Loucy (cell line): Measurements from ENCODE around the gene TYRO3.

Source experiments
- H2AFZ ChIP-seq: fragments of 200-600 bp; sonication (generic); 2 replicates; pipeline ENCODE4 v1.6.0; 2016; ENCODE audit warnings: antibody characterized with exemption, mild to moderate bottlenecking, low read length, moderate library complexity
- H3F3A ChIP-seq: fragments of 200-600 bp; 2 replicates; pipeline ENCODE4 v1.6.0; 2016; ENCODE audit warnings: antibody characterized with exemption, low read depth, mild to moderate bottlenecking
- H3K27me3 ChIP-seq: fragments of 200-600 bp; sonication (generic); 2 replicates; pipeline ENCODE4 v1.6.1; 2014; ENCODE audit warnings: low read length, mild to moderate bottlenecking; ENCODE audit not compliant: insufficient read depth, poor library complexity, severe bottlenecking
- H3K36me3 ChIP-seq: fragments of 200-600 bp; sonication (generic); 2 replicates; pipeline ENCODE4 v1.6.1; 2016; ENCODE audit warnings: low read length; ENCODE audit not compliant: insufficient read depth
- H3K4me1 ChIP-seq: fragments of 200-600 bp; sonication (generic); 2 replicates; pipeline ENCODE4 v1.5.1; 2014; ENCODE audit warnings: low read length, mild to moderate bottlenecking; ENCODE audit not compliant: insufficient read depth, poor library complexity, severe bottlenecking
- H3K4me2 ChIP-seq: fragments of 200-600 bp; sonication (generic); 2 replicates; pipeline ENCODE4 v1.6.0; 2014; ENCODE audit warnings: antibody characterized with exemption, low read length, low read depth, mild to moderate bottlenecking; ENCODE audit not compliant: poor library complexity, severe bottlenecking
- H3K4me3 ChIP-seq: fragments of 200-600 bp; sonication (generic); 2 replicates; pipeline ENCODE4 v1.5.1; 2014; ENCODE audit warnings: low read length, mild to moderate bottlenecking, mixed read lengths; ENCODE audit not compliant: poor library complexity, severe bottlenecking
- H3K79me2 ChIP-seq: fragments of 200-600 bp; sonication (generic); 2 replicates; pipeline ENCODE4 v1.6.1; 2014; ENCODE audit warnings: low read length; ENCODE audit not compliant: insufficient read depth
- H3K9ac ChIP-seq: fragments of 200-600 bp; sonication (generic); 2 replicates; pipeline ENCODE4 v1.6.0; 2014; ENCODE audit warnings: mild to moderate bottlenecking, low read depth, low read length, moderate library complexity; ENCODE audit not compliant: poor library complexity, severe bottlenecking
- H3K9me2 ChIP-seq: fragments of 200-600 bp; sonication (generic); replicated peaks from 2 replicates; pipeline ENCODE4 v1.6.1; 2016; ENCODE audit warnings: low read depth, low read length, mixed read lengths
- H3K9me3 ChIP-seq: fragments of 200-600 bp; sonication (generic); 2 replicates; pipeline ENCODE4 v1.6.1; 2014; ENCODE audit warnings: mild to moderate bottlenecking, antibody characterized with exemption, low read length, low read depth; ENCODE audit not compliant: insufficient read depth
- H4K20me1 ChIP-seq: fragments of 200-600 bp; sonication (generic); 2 replicates; pipeline ENCODE4 v1.6.0; 2014; ENCODE audit warnings: antibody characterized with exemption, low read length, mild to moderate bottlenecking; ENCODE audit not compliant: insufficient read depth, poor library complexity, severe bottlenecking
- CTCF ChIP-seq: fragments of 200-600 bp; sonication (generic); conservative IDR thresholded peaks from 2 replicates; pipeline ENCODE4 v1.5.1; 2014; ENCODE audit warnings: mild to moderate bottlenecking, antibody characterized with exemption, low read length
- EZH2phosphoT487 ChIP-seq: fragments of 200-600 bp; IDR thresholded peaks from 2 replicates; pipeline ENCODE4 v1.6.1; 2018; ENCODE audit warnings: antibody characterized with exemption, mild to moderate bottlenecking, moderate library complexity, borderline replicate concordance

TYRO3 gene

GRCh38 chr15:41606997-41607396 is 48.0 kb downstream of the TYRO3 start:
- Histone ChIP-seq H3K9ac (no peak overlapping the region), H3K36me3 (no peaks in the 10 kb centered on the region), H3K4me2 (no peak overlapping the region), H3K79me2 (no peaks in the 10 kb centered on the region), H3K27me3 (no peaks in the 10 kb centered on the region), H3K4me3 (no peak overlapping the region), H4K20me1 (no peaks in the 10 kb centered on the region), H3K4me1 (peaks cover 7% of the 10 kb centered on the region), H3K9me3 (no peaks in the 10 kb centered on the region), H3F3A (no peaks in the 10 kb centered on the region), H2AFZ (no peak overlapping the region), H3K9me2 (no peaks in the 10 kb centered on the region)
- no peak for TF ChIP-seq CTCF
- TF ChIP-seq EZH2phosphoT487: no peak

DNA sequence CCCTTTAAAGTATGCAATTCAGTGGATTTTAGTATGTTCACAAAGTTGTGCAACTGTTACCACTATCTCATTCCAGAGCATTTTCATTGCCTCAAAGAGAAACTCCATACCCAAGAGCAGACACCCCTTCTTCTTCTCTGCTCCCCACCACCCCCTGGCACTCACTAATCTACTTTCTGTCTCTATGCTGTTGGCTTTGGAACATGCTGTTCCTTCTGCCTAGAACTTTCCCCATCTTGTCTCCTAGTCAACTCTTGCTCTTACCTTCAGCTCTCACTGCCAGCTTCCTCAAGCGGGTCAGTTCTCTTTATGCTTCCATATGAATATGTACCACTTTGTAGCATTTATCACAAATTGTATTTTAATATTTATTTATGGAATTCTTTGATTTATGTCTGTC is 50.1 kb downstream of the TYRO3 start:
- Histone ChIP-seq H3K4me3 (no peak overlapping the region), H3K9me2 (no peaks in the 10 kb centered on the region), H3F3A (no peaks in the 10 kb centered on the region), H4K20me1 (no peaks in the 10 kb centered on the region), H3K4me2 (no peak overlapping the region), H2AFZ (no peak overlapping the region), H3K4me1 (peaks cover 4% of the 10 kb centered on the region), H3K9ac (no peak overlapping the region), H3K79me2 (no peaks in the 10 kb centered on the region), H3K27me3 (no peaks in the 10 kb centered on the region), H3K9me3 (no peaks in the 10 kb centered on the region), H3K36me3 (no peaks in the 10 kb centered on the region)
- TF ChIP-seq CTCF (no peak), EZH2phosphoT487 (no peak)

GRCh38 chr15:41610048-41610447 is 51.0 kb downstream of the TYRO3 start:
- Histone ChIP-seq H3K9me3 (no peaks in the 10 kb centered on the region), H3K27me3 (no peaks in the 10 kb centered on the region), H3K4me2 (no peak overlapping the region), H3K9me2 (no peaks in the 10 kb centered on the region), H3K9ac (no peak overlapping the region), H3K79me2 (no peaks in the 10 kb centered on the region), H3K4me1 (no peaks in the 10 kb centered on the region), H3K36me3 (no peaks in the 10 kb centered on the region), H3K4me3 (no peak overlapping the region), H3F3A (no peaks in the 10 kb centered on the region), H4K20me1 (no peaks in the 10 kb centered on the region), H2AFZ (peak overlapping the region; percentile 71)
- TF ChIP-seq CTCF: no peak
- no peak for TF ChIP-seq EZH2phosphoT487
